Kidney (tissue), 14 donors: Measurements from ENCODE around the gene VAMP8. TPM values are rescaled to one million over a fixed set of nuclear protein-coding genes. Genes with fewer than 3 reads are reported as not detected.

ENCODE experiments used
- DNase-seq, 5 donors: peaks; one replicate each; pipeline ENCODE4 v3.0.0-alpha.2; 2013 to 2020
- FAIRE-seq: peaks from 2 replicates; lab custom pipeline; 2012; peaks lifted over from hg19 to GRCh38; lab: Jason Lieb, UNC
- H3K27ac ChIP-seq, 2 donors: one replicate each; pipeline ENCODE4 v1.7.0; 2013; ENCODE audit warnings: low read depth in 2 of 2, low read length in 2 of 2, inconsistent platforms in 1 of 2
- H3K27me3 ChIP-seq: one replicate; pipeline ENCODE4 v1.7.1; 2013; ENCODE audit warnings: low read length, inconsistent platforms; ENCODE audit not compliant: control insufficient read depth, insufficient read depth
- H3K36me3 ChIP-seq, 3 donors: one replicate each; pipeline versions ENCODE4 v1.7.0 to v1.7.1; 2013; ENCODE audit warnings: low read length in 3 of 3, control low read depth in 1 of 3, inconsistent platforms in 1 of 3; ENCODE audit not compliant: insufficient read depth in 3 of 3, control insufficient read depth in 2 of 3
- H3K4me1 ChIP-seq, 3 donors: one replicate each; pipeline versions ENCODE4 v1.7.0 to v1.7.1; 2013; ENCODE audit warnings: low read length in 3 of 3, inconsistent platforms in 1 of 3, low read depth in 1 of 3; ENCODE audit not compliant: control insufficient read depth in 2 of 3, insufficient read depth in 2 of 3
- H3K4me3 ChIP-seq, 3 donors: one replicate each; pipeline versions ENCODE4 v1.7.0 to v1.8.1; 2013; ENCODE audit warnings: low read length in 3 of 3, control low read depth in 1 of 3, inconsistent platforms in 1 of 3
- H3K9ac ChIP-seq, 3 donors: one replicate each; pipeline versions ENCODE4 v1.7.0 to v1.7.1; 2013; ENCODE audit warnings: low read length in 3 of 3, control low read depth in 1 of 3, inconsistent platforms in 1 of 3
- H3K9me3 ChIP-seq, 3 donors: one replicate each; pipeline versions ENCODE4 v1.7.0 to v1.7.1; 2013; ENCODE audit warnings: low read length in 3 of 3, control low read depth in 1 of 3, inconsistent platforms in 1 of 3; ENCODE audit not compliant: control insufficient read depth in 2 of 3, insufficient read depth in 1 of 3
- CTCF ChIP-seq: IDR thresholded peaks from 3 replicates; pipeline ENCODE4 v1.5.1; 2012; ENCODE audit warnings: mild to moderate bottlenecking, moderate library complexity, borderline replicate concordance; ENCODE audit not compliant: insufficient read depth; ENCODE audit errors: extremely low read depth
- intact Hi-C: fragments of 100-400 bp; cut with DNase I; formaldehyde crosslinking; loops from one replicate; pipeline ENCODE4 v1.11.1; 2022
- polyA plus RNA-seq: library from polyadenylated mRNA; stranded (reverse); fragments of 350-450 nt; fragmentation: Illumina TruSeq; extraction: RNeasy Lipid Tissue Mini Kit (QIAGEN cat#74804); gene quantifications from one replicate; pipeline ENCODE4 v1.2.3, GENCODE V29; 2014; ENCODE audit warnings: low read depth, low replicate concordance; ENCODE audit not compliant: insufficient read depth
- total RNA-seq: library from RNA; stranded (reverse); fragmentation: NEBNext Ultra II Directional; extraction: Animal tissue kit (Norgen Biotek cat#: 25700); gene quantifications from one replicate; pipeline ENCODE4 v1.2.1, GENCODE V29; 2021
- donor health status: control.
- donor health status: control.
- donor health status: control.
- donor health status: control.
- donor health status: control.
- donor health status: DM: yes; HTN: yes; CAD: no.
- donor health status: Normal renal cell carcinoma (clear cell type).

Gene VAMP8
- total and polyA plus RNA-seq, 2 donors from 2014 or later: 196 to 604 TPM

- Histone ChIP-seq H3K4me3 (peak overlapping the region in 1 of 3 donors; percentile 74), H3K9ac (no peak overlapping the region)
- no peak for FAIRE-seq
These were observed 8.4 kb downstream of the VAMP8 start for GRCh38 chr2:85585781-85586105.

GRCh38 chr2:85588236-85588635 is 10.8 kb downstream of the VAMP8 start:
- H3K9me3 ChIP-seq: no peaks in the 10 kb centered on the region
- peaks cover 0 to 36% (median 0%) of the 10 kb centered on the region in 3 donors for H3K4me1 ChIP-seq

More at GRCh38 chr2:85585781-85586105, 8.4 kb downstream of the VAMP8 start:
- TF ChIP-seq CTCF: no peak
- Histone ChIP-seq H3K27me3 (no peaks in the 10 kb centered on the region), H3K27ac (peak overlapping the region; percentile 93 to 94), H3K36me3 (peaks cover 0 to 8% (median 2%) of the 10 kb centered on the region in 3 donors), H3K4me1 (peaks cover 0 to 26% (median 0%) of the 10 kb centered on the region in 3 donors), H3K9me3 (no peaks in the 10 kb centered on the region)
- DNase-seq: no peak
- intact Hi-C loops: no loop called here

GRCh38 chr2:85588645-85589044 is 11.3 kb downstream of the VAMP8 start:
- no peaks in the 10 kb centered on the region for H3K27me3 ChIP-seq
- no peak for FAIRE-seq
- intact Hi-C loops: no loop called here
- no peak for DNase-seq
- TF ChIP-seq CTCF: no peak
- no peaks in the 10 kb centered on the region for H3K9me3 ChIP-seq
- H3K9ac ChIP-seq: no peak overlapping the region
- peaks cover 0 to 34% (median 0%) of the 10 kb centered on the region in 3 donors for H3K4me1 ChIP-seq
- peaks cover 0 to under 1% (median 0%) of the 10 kb centered on the region in 3 donors for H3K36me3 ChIP-seq
- no peak overlapping the region for H3K4me3 ChIP-seq
- H3K27ac ChIP-seq: no peak overlapping the region

More at GRCh38 chr2:85588236-85588635, 10.8 kb downstream of the VAMP8 start:
- Histone ChIP-seq H3K9ac (no peak overlapping the region), H3K27ac (peak overlapping the region in 1 of 2 donors; percentile 16), H3K27me3 (no peaks in the 10 kb centered on the region), H3K36me3 (peaks cover 0 to 2% (median 0%) of the 10 kb centered on the region in 3 donors), H3K4me3 (no peak overlapping the region)
- no peak for FAIRE-seq
- no peak for TF ChIP-seq CTCF
- intact Hi-C loops: no loop called here
- no peak for DNase-seq

GRCh38 chr2:85589181-85589580 is 11.8 kb downstream of the VAMP8 start:
- Histone ChIP-seq H3K9me3 (no peaks in the 10 kb centered on the region), H3K36me3 (no peaks in the 10 kb centered on the region), H3K4me1 (peaks cover 0 to 32% (median 2%) of the 10 kb centered on the region in 3 donors), H3K27me3 (no peaks in the 10 kb centered on the region), H3K9ac (no peak overlapping the region), H3K4me3 (no peak overlapping the region), H3K27ac (no peak overlapping the region)
- no peak for TF ChIP-seq CTCF
- DNase-seq: no peak
- no peak for FAIRE-seq
- intact Hi-C loops: no loop called here
